ENCODE results near the gene SPINK5. TPM values are rescaled to one million over a fixed set of nuclear protein-coding genes. Genes with fewer than 3 reads are reported as not detected.
A peak's percentile ranks its signal among the peaks of the same experiment; 100 is the strongest.

Gene SPINK5
- total RNA-seq, 1 donor from 2014 or later = 0.12 TPM

- DNase-seq (ENCODE audit: extremely low read depth, low read depth, low spot score) = no peak
Measured at GRCh38 chr5:148090773-148091250, 27.0 kb downstream of the SPINK5 start.

- no peak for DNase-seq (ENCODE audit: extremely low read depth, low read depth, low spot score)
Measured at GRCh38 chr5:148091991-148092964, 28.5 kb downstream of the SPINK5 start.

GRCh38 chr5:148094336-148094735, 30.6 kb downstream of the SPINK5 start:
- no peak for DNase-seq (ENCODE audit: extremely low read depth, low read depth, low spot score)

- no peak for DNase-seq (ENCODE audit: extremely low read depth, low read depth, low spot score)
Measured at GRCh38 chr5:148104226-148104625, 40.4 kb downstream of the SPINK5 start.

- no peak for DNase-seq (ENCODE audit: extremely low read depth, low read depth, low spot score)
Measured at GRCh38 chr5:148107608-148108007, 43.8 kb downstream of the SPINK5 start.

- no peak for DNase-seq (ENCODE audit: extremely low read depth, low read depth, low spot score)
Measured at GRCh38 chr5:148113243-148113642, 49.5 kb downstream of the SPINK5 start.

- no peak for DNase-seq (ENCODE audit: extremely low read depth, low read depth, low spot score)
Measured at GRCh38 chr5:148120317-148120716, 56.5 kb downstream of the SPINK5 start.

GRCh38 chr5:148125641-148126040, 61.9 kb downstream of the SPINK5 start:
- DNase-seq (ENCODE audit: extremely low read depth, low read depth, low spot score) = no peak

GRCh38 chr5:148135091-148136048, 71.6 kb downstream of the SPINK5 start:
- DNase-seq (ENCODE audit: extremely low read depth, low read depth, low spot score) = no peak

GRCh38 chr5:148140846-148141245, 77.1 kb downstream of the SPINK5 start:
- no peak for DNase-seq (ENCODE audit: extremely low read depth, low read depth, low spot score)

- DNase-seq (ENCODE audit: extremely low read depth, low read depth, low spot score) = no peak
Measured at GRCh38 chr5:148141645-148142044, 77.9 kb downstream of the SPINK5 start.

- DNase-seq (ENCODE audit: extremely low read depth, low read depth, low spot score) = peak; percentile 78
Measured at GRCh38 chr5:148145916-148146315, 82.1 kb downstream of the SPINK5 start.

- no peak for DNase-seq (ENCODE audit: extremely low read depth, low read depth, low spot score)
Measured at GRCh38 chr5:148146487-148146886, 82.7 kb downstream of the SPINK5 start.

GRCh38 chr5:148147415-148147814, 83.6 kb downstream of the SPINK5 start:
- no peak for DNase-seq (ENCODE audit: extremely low read depth, low read depth, low spot score)

- no peak for DNase-seq (ENCODE audit: extremely low read depth, low read depth, low spot score)
Measured at GRCh38 chr5:148151872-148152271, 88.1 kb downstream of the SPINK5 start.

GRCh38 chr5:148152781-148153180, 89.0 kb downstream of the SPINK5 start:
- DNase-seq (ENCODE audit: extremely low read depth, low read depth, low spot score) = no peak

- DNase-seq (ENCODE audit: extremely low read depth, low read depth, low spot score) = no peak
Measured at GRCh38 chr5:148156609-148157008, 92.8 kb downstream of the SPINK5 start.

GRCh38 chr5:148162038-148162437, 98.3 kb downstream of the SPINK5 start:
- no peak for DNase-seq (ENCODE audit: extremely low read depth, low read depth, low spot score)

GRCh38 chr5:148163345-148163744, 99.6 kb downstream of the SPINK5 start:
- DNase-seq (ENCODE audit: extremely low read depth, low read depth, low spot score) = no peak

- DNase-seq (ENCODE audit: extremely low read depth, low read depth, low spot score) = no peak
Measured at GRCh38 chr5:148166550-148167283, 102.9 kb downstream of the SPINK5 start.
